K562 (cell line): Measurements from ENCODE around the gene SLC37A4. TPM values are rescaled to one million over a fixed set of nuclear protein-coding genes. Genes with fewer than 3 reads are reported as not detected.

Source experiments
- ATAC-seq: fragments of 200-7000 bp; cut with Tn5 transposase; 3 replicates; pipeline ENCODE4 v1.9.1; 2020; ENCODE audit warnings: moderate library complexity
- Bru-seq: library from RNA; stranded (reverse); fragments of 400-500 nt; gene quantifications from one replicate; lab custom pipeline; 2021; lab: Mats Ljungman, UMichigan
- BruChase-seq, 2 experiments: library from RNA; stranded (reverse); fragments of 400-500 nt; gene quantifications; one replicate each; lab custom pipeline; 2021; lab: Mats Ljungman, UMichigan
- BruUV-seq: library from RNA; stranded (reverse); fragments of 400-500 nt; replicated peaks from 2 replicates; lab custom pipeline; 2021; lab: Mats Ljungman, UMichigan
- CTCF ChIA-PET: fragments of 300-600 bp; formaldehyde crosslinking; extraction: SDS; loops from one replicate; lab custom pipeline; 2021; ENCODE audit warnings: low intra/inter-chr PET ratio; lab: Yijun Ruan, JAX
- POLR2A ChIA-PET: fragments of 300-600, 350-650 bp; sonication (Branson Sonifier 250); formaldehyde crosslinking; extraction: SDS; loops from one replicate; lab custom pipeline; 2021; ENCODE audit warnings: antibody characterized with exemption, inconsistent platforms; lab: Yijun Ruan, JAX
- DNase-seq, 4 experiments: peaks; one replicate each; pipeline versions ENCODE4 v3.0.0 to v3.0.0-alpha.2; 2011 to 2018; ENCODE audit warnings: low spot score in 3 of 4, mixed read lengths in 3 of 4; ENCODE audit errors: extremely low read depth in 1 of 4
- FAIRE-seq: peaks from 2 replicates; lab custom pipeline; 2011; peaks lifted over from hg19 to GRCh38; lab: Jason Lieb, UNC
- H2AFZ ChIP-seq: 2 replicates; pipeline ENCODE4 v1.6.0; 2011; ENCODE audit warnings: low read depth, low read length, control low read depth, inconsistent platforms
- H3K27ac ChIP-seq: fragments of 200-600 bp; 3 replicates; pipeline ENCODE4 v1.8.0; 2011; ENCODE audit warnings: low read depth, mild to moderate bottlenecking, control low read depth, inconsistent platforms, low read length, moderate library complexity, mixed read lengths; ENCODE audit errors: extremely low read depth
- H3K27me3 ChIP-seq, 2 experiments: fragments of 300-600 bp in 1 of 2; 2 replicates in 1 of 2; 3 replicates in 1 of 2; pipeline versions ENCODE4 v1.6.0 to v1.8.0; 2011; ENCODE audit warnings: inconsistent platforms in 2 of 2, low read length in 2 of 2, mild to moderate bottlenecking in 1 of 2, mixed read lengths in 1 of 2, moderate library complexity in 1 of 2; ENCODE audit not compliant: control insufficient read depth in 2 of 2, insufficient read depth in 2 of 2
- H3K36me3 ChIP-seq: fragments of 300-600 bp; 3 replicates; pipeline ENCODE4 v1.8.0; 2011; ENCODE audit warnings: mild to moderate bottlenecking, low read length, inconsistent platforms; ENCODE audit not compliant: control insufficient read depth, insufficient read depth
- H3K4me1 ChIP-seq, 2 experiments: fragments of 200-600 bp in 1 of 2; replicated peaks in 1 of 2; 2 replicates in 1 of 2; 3 replicates in 1 of 2; pipeline versions ENCODE4 v1.5.1 to v1.8.0; 2011; ENCODE audit warnings: inconsistent platforms in 2 of 2, low read length in 2 of 2, mild to moderate bottlenecking in 1 of 2, mixed read lengths in 1 of 2, moderate library complexity in 1 of 2; ENCODE audit not compliant: control insufficient read depth in 2 of 2, insufficient read depth in 2 of 2
- H3K4me2 ChIP-seq: 2 replicates; pipeline ENCODE4 v1.6.1; 2011; ENCODE audit warnings: low read length, control low read depth, inconsistent platforms, mixed read lengths; ENCODE audit not compliant: insufficient read depth
- H3K4me3 ChIP-seq: fragments of 200-600 bp; sonication (generic), shearing (Covaris generic); 2 replicates; pipeline ENCODE4 v1.5.1; 2016; ENCODE audit warnings: control low read depth, inconsistent platforms
- H3K79me2 ChIP-seq: fragments of 200-600 bp; 3 replicates; pipeline ENCODE4 v1.8.0; 2011; ENCODE audit warnings: low read length, inconsistent platforms; ENCODE audit not compliant: control insufficient read depth, insufficient read depth
- H3K9ac ChIP-seq, 2 experiments: 2 replicates each; pipeline versions ENCODE4 v1.6.0 to v1.6.1; 2011; ENCODE audit warnings: low read depth in 2 of 2, low read length in 2 of 2, control low read depth in 1 of 2, inconsistent platforms in 1 of 2, mild to moderate bottlenecking in 1 of 2, mixed read lengths in 1 of 2; ENCODE audit not compliant: insufficient read depth in 1 of 2
- H3K9me1 ChIP-seq: one replicate; pipeline ENCODE4 v1.6.0; 2011; ENCODE audit warnings: inconsistent platforms, mild to moderate bottlenecking, low read length, moderate library complexity; ENCODE audit not compliant: control insufficient read depth, insufficient read depth
- H3K9me3 ChIP-seq: replicated peaks from 2 replicates; pipeline ENCODE4 v1.5.1; 2011; ENCODE audit warnings: low read depth, low read length, inconsistent platforms; ENCODE audit not compliant: control insufficient read depth, insufficient read depth
- H4K20me1 ChIP-seq: replicated peaks from 2 replicates; pipeline ENCODE4 v1.6.1; 2011; ENCODE audit warnings: low read length, inconsistent platforms, mixed read lengths; ENCODE audit not compliant: control insufficient read depth, insufficient read depth
- HDGF ChIP-seq: fragments of 450-650 bp; IDR thresholded peaks from 2 replicates; pipeline ENCODE4 v1.6.1; 2016
- HOMEZ ChIP-seq: fragments of 250-450 bp; sonication (Bioruptor Pico); IDR thresholded peaks from 2 replicates; pipeline ENCODE4 v1.4.0; 2020; ENCODE audit warnings: mild to moderate bottlenecking, moderate library complexity
- MYNN ChIP-seq, 2 experiments: sonication (generic); formaldehyde crosslinking in 1 of 2; IDR thresholded peaks; 2 replicates each; pipeline versions ENCODE4 v1.5.0 to v1.6.1; 2016 to 2020; ENCODE audit warnings: antibody characterized with exemption in 1 of 2, missing genetic modification reagents in 1 of 2
- RAD21 ChIP-seq, 2 experiments: fragments of 250-450 bp in 1 of 2; fragments of 450-650 bp in 1 of 2; sonication (Bioruptor Pico) in 1 of 2; formaldehyde crosslinking in 1 of 2; IDR thresholded peaks in 1 of 2; conservative IDR thresholded peaks in 1 of 2; 2 replicates each; pipeline versions ENCODE4 v1.4.0 to v1.8.0; 2020 to 2022; ENCODE audit warnings: mild to moderate bottlenecking in 2 of 2, moderate library complexity in 1 of 2
- TOE1 ChIP-seq, 2 experiments: fragments of 450-650 bp in 1 of 2; sonication (generic) in 1 of 2; formaldehyde crosslinking in 1 of 2; IDR thresholded peaks; 2 replicates each; pipeline versions ENCODE4 v1.7.1 to v1.8.0; 2016 to 2022; ENCODE audit warnings: borderline replicate concordance in 2 of 2, mild to moderate bottlenecking in 2 of 2, antibody characterized with exemption in 1 of 2, inconsistent platforms in 1 of 2, low read depth in 1 of 2, missing genetic modification reagents in 1 of 2, moderate library complexity in 1 of 2
- ZBTB43 ChIP-seq: sonication (generic); formaldehyde crosslinking; IDR thresholded peaks from 2 replicates; pipeline ENCODE4 v1.8.0; 2023; ENCODE audit warnings: mild to moderate bottlenecking, missing genetic modification reagents
- ZNF282 ChIP-seq: sonication (generic); formaldehyde crosslinking; IDR thresholded peaks from 2 replicates; pipeline ENCODE4 v1.8.1; 2023; ENCODE audit warnings: missing genetic modification reagents
- WGBS: fragments of 100-300 bp; shearing (Covaris generic); methylation state at CpG from one replicate; pipeline ENCODE4 v1.1.6; 2016; ENCODE audit warnings: low coverage, mixed read lengths; ENCODE audit not compliant: insufficient coverage; ENCODE audit errors: missing lambda C conversion rate; 5-methylcytosine and 5-hydroxymethylcytosine counted together
- in situ Hi-C: fragments of 300-500 bp; cut with MboI; formaldehyde crosslinking; loops from 4 replicates; pipeline ENCODE4 v1.15.0; 2018; ENCODE audit warnings: inconsistent platforms, mixed read lengths
- intact Hi-C: fragments of 100-400 bp; cut with micrococcal nuclease; formaldehyde crosslinking; loops from 2 replicates; pipeline ENCODE4 v1.14.2; 2022
- long read RNA-seq, 3 experiments: library from polyadenylated mRNA in 2 of 3; library from RNA in 1 of 3; unstranded in 2 of 3; stranded (forward) in 1 of 3; transcript quantifications; one replicate each; pipeline ENCODE4 v2.0.0, GENCODE V29; 2019 to 2022
- polyA minus RNA-seq, 3 experiments: library from RNA; depleted of rRNA, polyadenylated mRNA; stranded (reverse); fragments of >200 nt; gene quantifications; 2 replicates each; pipeline ENCODE4 v1.2.3, GENCODE V29; 2011
- polyA plus RNA-seq, 8 experiments: library from polyadenylated mRNA; depleted of rRNA in 4 of 8; stranded (reverse) in 5 of 8; unstranded in 3 of 8; fragments of >200 nt; fragmentation: Nextera tagmentation in 2 of 8; fragmentation: Illumina TruSeq in 1 of 8; extraction: Ambion mirVana in 2 of 8; extraction: Trizol in 1 of 8; gene quantifications; 2 replicates each; pipeline versions ENCODE4 v1.2.1 to v1.2.3, GENCODE V29; 2011 to 2014; ENCODE audit warnings: inconsistent platforms in 1 of 8, missing spikeins in 1 of 8
- total RNA-seq, 7 experiments: library from RNA; depleted of rRNA in 6 of 7; stranded (reverse); fragments of >200 nt in 6 of 7; fragmentation: Illumina TruSeq in 2 of 7; extraction: Trizol in 2 of 7; gene quantifications; 2 replicates each; pipeline versions ENCODE4 v1.2.1 to v1.2.3, GENCODE V29; 2011 to 2021; ENCODE audit warnings: low replicate concordance in 1 of 7
- TF ChIP-seq, protein P1 (sequence below): IDR thresholded peaks from 2 replicates; pipeline ENCODE4 v1.6.1; 2012; ENCODE audit warnings: low read depth, low read length, improper control_type of control experiment, borderline replicate concordance

The SLC37A4 gene
- total RNA-seq (2011; cell fraction: chromatin; rRNA removed; ENCODE audit: low replicate concordance) = 93.5 and 200 TPM in 2 replicates
- 179 and 193 TPM in 2 replicates for total RNA-seq (2011; cell fraction: nucleolus; rRNA removed)
- 133 and 149 TPM in 2 replicates for total RNA-seq (2011; cell fraction: nucleoplasm; rRNA removed)
- 27.9 and 34.1 TPM in 2 replicates for total RNA-seq (2014; rRNA removed)
- 34.5 and 35.7 TPM in 2 replicates for total RNA-seq (2014; rRNA removed; fragmentation: Illumina TruSeq; extraction: Trizol)
- 27.9 and 28.2 TPM in 2 replicates for total RNA-seq (2015; rRNA removed; fragmentation: Illumina TruSeq; extraction: Trizol)
- total RNA-seq (2021) = 48.8 and 49.8 TPM in 2 replicates
- 73.9 and 87.9 TPM in 2 replicates for polyA plus RNA-seq (2011; rRNA removed)
- 125 and 133 TPM in 2 replicates for polyA plus RNA-seq (2011; cell fraction: cytosol; rRNA removed)
- polyA plus RNA-seq (2011; cell fraction: nucleus; rRNA removed) = 272 and 287 TPM in 2 replicates
- 36.4 and 40.1 TPM in 2 replicates for polyA plus RNA-seq (2012)
- 54.6 and 55.2 TPM in 2 replicates for polyA plus RNA-seq (2014; fragmentation: Illumina TruSeq; extraction: Trizol)
- polyA plus RNA-seq (2014; fragmentation: Nextera tagmentation; extraction: Ambion mirVana) = 10 to 100 TPM; 24.7 to 40.7 TPM
- 54.6 and 55.0 TPM in 2 replicates for polyA plus RNA-seq (2014; rRNA removed)
- 95.1 and 110 TPM in 2 replicates for polyA minus RNA-seq (2011; rRNA and poly(A)+ RNA removed)
- polyA minus RNA-seq (2011; cell fraction: cytosol; rRNA and poly(A)+ RNA removed) = 31.7 and 35.4 TPM in 2 replicates
- polyA minus RNA-seq (2011; cell fraction: nucleus; rRNA and poly(A)+ RNA removed) = 44.6 and 66.4 TPM in 2 replicates
- percentile 78 among the genes with signal in this experiment for Bru-seq, nascent RNA
- BruChase-seq, experiment 1, labeled RNA remaining after a 2-hour chase = percentile 64 among the genes with signal in this experiment
- percentile 60 among the genes with signal in this experiment for BruChase-seq, experiment 2, labeled RNA remaining after a 6-hour chase
- long read RNA-seq, experiment 1, transcript SLC37A4-210 (9 exons, 2,040 nt) = major isoform, 31 of 157 reads
- long read RNA-seq, experiment 1, transcript SLC37A4-208 (6 exons, 2,626 nt) = minor isoform, 6 of 157 reads
- long read RNA-seq, experiment 1, partial matches to known transcripts = 34 of 157 reads
- long read RNA-seq, experiment 1, other reads (novel, unspliced or antisense) = 86 of 157 reads
- long read RNA-seq, experiment 2, partial matches to known transcripts = 61 of 83 reads
- long read RNA-seq, experiment 2, other reads (novel, unspliced or antisense) = 18 of 83 reads
- long read RNA-seq, experiment 3, transcript SLC37A4-210 (9 exons, 2,040 nt) = major isoform, 15 of 43 reads
- long read RNA-seq, experiment 3, partial matches to known transcripts = 19 of 43 reads
- long read RNA-seq, experiment 3, other reads (novel, unspliced or antisense) = 8 of 43 reads

- ChIA-PET POLR2A (interaction anchor here (1.1 to 1.4 kb wide), 4 partner anchors 13 to 37 kb away, joined by 3 to 4 read pairs (median 4); partner anchors contain the start of gene VPS11), CTCF (no interaction called here)
- BruUV-seq = no TSS peak
- Histone ChIP-seq H2AFZ (peak within 1 kb of the TSS; percentile 96), H3K9me1 (no peaks in the 10 kb centered on the region), H3K4me1 (peaks cover 30 to 41% of the 10 kb centered on the region in 2 experiments; a peak in 4 of 5 replicates), H3K9me3 (no peaks in the 10 kb centered on the region), H4K20me1 (peaks cover 12% of the 10 kb centered on the region), H3K4me3 (peak within 1 kb of the TSS; percentile 92), H3K4me2 (peak within 1 kb of the TSS; percentile 98), H3K27me3 (no peaks in the 10 kb centered on the region), H3K27ac (peak within 1 kb of the TSS; percentile 92), H3K36me3 (peaks cover 37% of the 10 kb centered on the region; the same call in 2 of the 3 replicates), H3K79me2 (peaks cover 39% of the 10 kb centered on the region), H3K9ac (peak within 1 kb of the TSS; percentile 86 to 99)
- FAIRE-seq = peak; percentile 98
- DNase-seq = peak; percentile 95 to 99 (median 96)
- ATAC-seq = peak; percentile 92
- intact Hi-C loops = loop anchor here (1.0 to 2.0 kb wide), 2 partner anchors 12 to 70 kb away; partner anchors contain the start of genes DPAGT1, RPS25 and TRAPPC4
- in situ Hi-C loops = no loop called here
- WGBS = under 1% methylated on average over 46 of the region's 67 CpGs
- TF ChIP-seq RAD21 (CRISPR knock-in tag; conservative IDR thresholded peaks at IDR 0.05 in 1 of 2, IDR thresholded peaks at IDR 0.05 in 1 of 2) (peak; percentile 60 to 74; a peak in 3 of 4 replicates), HDGF (no peak), ZBTB43 (CRISPR knock-in tag) (0 out of 2 replicates have a peak, but pooled peaks have one; percentile 0), HOMEZ (CRISPR knock-in tag) (no peak), TOE1 (IDR thresholded peaks at IDR 0.05; ENCODE audit: borderline replicate concordance) (0 out of 2 replicates have a peak, but pooled peaks have one; percentile 24), TOE1 (CRISPR knock-in tag; IDR thresholded peaks at IDR 0.05; ENCODE audit: borderline replicate concordance, low read depth) (no peak), ZNF282 (CRISPR knock-in tag) (no peak), MYNN (IDR thresholded peaks at IDR 0.05) (no peak), MYNN (CRISPR knock-in tag; IDR thresholded peaks at IDR 0.05) (no peak)
- TF ChIP-seq, protein P1, sequence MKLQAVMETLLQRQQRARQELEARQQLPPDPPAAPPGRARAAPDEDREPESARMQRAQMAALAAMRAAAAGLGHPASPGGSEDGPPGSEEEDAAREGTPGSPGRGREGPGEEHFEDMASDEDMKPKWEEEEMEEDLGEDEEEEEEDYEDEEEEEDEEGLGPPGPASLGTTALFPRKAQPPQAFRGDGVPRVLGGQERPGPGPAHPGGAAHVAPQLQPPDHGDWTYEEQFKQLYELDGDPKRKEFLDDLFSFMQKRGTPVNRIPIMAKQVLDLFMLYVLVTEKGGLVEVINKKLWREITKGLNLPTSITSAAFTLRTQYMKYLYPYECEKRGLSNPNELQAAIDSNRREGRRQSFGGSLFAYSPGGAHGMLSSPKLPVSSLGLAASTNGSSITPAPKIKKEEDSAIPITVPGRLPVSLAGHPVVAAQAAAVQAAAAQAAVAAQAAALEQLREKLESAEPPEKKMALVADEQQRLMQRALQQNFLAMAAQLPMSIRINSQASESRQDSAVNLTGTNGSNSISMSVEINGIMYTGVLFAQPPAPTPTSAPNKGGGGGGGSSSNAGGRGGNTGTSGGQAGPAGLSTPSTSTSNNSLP = no peak
These were observed at the start of gene SLC37A4 for GRCh38 chr11:119030329-119031047. Gene SLC37A4, minus strand, starts transcription at chr11:119030877.
